ENCODE measurements around the gene TUT1. TPM values are rescaled to one million over a fixed set of nuclear protein-coding genes. Genes with fewer than 3 reads are reported as not detected.

TUT1 gene
- total and polyA plus RNA-seq, 7 donors, result 5.3 to 16.8 (median 6.0) TPM

DNA sequence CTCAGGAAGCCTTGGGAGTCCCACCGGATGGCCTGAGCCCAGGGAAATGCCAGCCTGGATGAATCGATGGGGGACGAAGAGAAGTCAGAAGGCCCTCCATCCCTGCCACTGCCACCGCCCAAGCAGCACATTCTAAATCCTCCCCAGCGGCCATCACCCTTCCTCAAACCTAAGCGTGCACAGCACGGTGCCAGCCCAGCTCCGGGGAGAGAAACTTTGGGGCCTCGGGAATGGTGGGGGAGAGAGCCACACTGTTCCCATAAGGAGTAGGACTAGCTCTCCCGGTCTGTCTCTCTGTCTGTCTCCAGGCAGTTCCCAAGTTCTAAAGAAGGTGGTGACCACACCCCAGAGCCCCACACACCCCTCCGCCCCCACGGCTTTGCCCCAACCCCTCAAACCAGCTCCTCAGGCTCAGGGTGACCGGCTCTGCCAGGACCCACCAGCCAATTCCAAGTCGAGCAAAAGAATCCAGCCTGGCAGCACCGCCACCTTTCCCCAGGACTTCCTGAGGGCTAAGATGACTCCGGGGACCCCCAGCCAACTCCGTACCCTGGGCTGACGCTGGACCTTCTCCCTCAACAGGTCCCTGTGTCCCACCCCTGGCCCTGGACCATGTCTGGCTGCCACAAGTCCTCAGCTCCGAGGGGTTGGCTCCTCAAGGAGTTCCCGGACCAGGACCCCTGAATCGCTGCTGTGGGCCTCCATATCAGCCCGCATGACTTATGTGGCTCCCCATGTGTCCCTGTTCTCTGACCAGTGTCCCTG is 47.5 kb downstream of the TUT1 start:
- DNase-seq, result peak; percentile 69
- Histone ChIP-seq H3K4me1 (peaks cover 0 to 74% (median 56%) of the 10 kb centered on the region in 4 donors), H3K27ac (peak overlapping the region; percentile 96 to 100 (median 98)), H3K36me3 (no peaks in the 10 kb centered on the region), H3K27me3 (no peaks in the 10 kb centered on the region), H3K4me3 (peak overlapping the region; percentile 80 to 100 (median 95)), H3K9me3 (no peaks in the 10 kb centered on the region)
- intact Hi-C loops (cut with DNase I), result loop anchor here (2.0 kb wide), 3 partner anchors 37 to 149 kb away; no protein-coding TSS in a partner anchor
- 69 to 70% methylated on average over 22 of the region's 22 CpGs for WGBS, 2 donors
- no peak for TF ChIP-seq POLR2A (IDR thresholded peaks at IDR 0.05)
- TF ChIP-seq, protein P1, sequence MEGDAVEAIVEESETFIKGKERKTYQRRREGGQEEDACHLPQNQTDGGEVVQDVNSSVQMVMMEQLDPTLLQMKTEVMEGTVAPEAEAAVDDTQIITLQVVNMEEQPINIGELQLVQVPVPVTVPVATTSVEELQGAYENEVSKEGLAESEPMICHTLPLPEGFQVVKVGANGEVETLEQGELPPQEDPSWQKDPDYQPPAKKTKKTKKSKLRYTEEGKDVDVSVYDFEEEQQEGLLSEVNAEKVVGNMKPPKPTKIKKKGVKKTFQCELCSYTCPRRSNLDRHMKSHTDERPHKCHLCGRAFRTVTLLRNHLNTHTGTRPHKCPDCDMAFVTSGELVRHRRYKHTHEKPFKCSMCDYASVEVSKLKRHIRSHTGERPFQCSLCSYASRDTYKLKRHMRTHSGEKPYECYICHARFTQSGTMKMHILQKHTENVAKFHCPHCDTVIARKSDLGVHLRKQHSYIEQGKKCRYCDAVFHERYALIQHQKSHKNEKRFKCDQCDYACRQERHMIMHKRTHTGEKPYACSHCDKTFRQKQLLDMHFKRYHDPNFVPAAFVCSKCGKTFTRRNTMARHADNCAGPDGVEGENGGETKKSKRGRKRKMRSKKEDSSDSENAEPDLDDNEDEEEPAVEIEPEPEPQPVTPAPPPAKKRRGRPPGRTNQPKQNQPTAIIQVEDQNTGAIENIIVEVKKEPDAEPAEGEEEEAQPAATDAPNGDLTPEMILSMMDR (IDR thresholded peaks at IDR 0.05), result no peak
- no peak for TF ChIP-seq EP300 (IDR thresholded peaks at IDR 0.05)
- no peak for TF ChIP-seq POLR2AphosphoS5 (IDR thresholded peaks at IDR 0.05)

DNA sequence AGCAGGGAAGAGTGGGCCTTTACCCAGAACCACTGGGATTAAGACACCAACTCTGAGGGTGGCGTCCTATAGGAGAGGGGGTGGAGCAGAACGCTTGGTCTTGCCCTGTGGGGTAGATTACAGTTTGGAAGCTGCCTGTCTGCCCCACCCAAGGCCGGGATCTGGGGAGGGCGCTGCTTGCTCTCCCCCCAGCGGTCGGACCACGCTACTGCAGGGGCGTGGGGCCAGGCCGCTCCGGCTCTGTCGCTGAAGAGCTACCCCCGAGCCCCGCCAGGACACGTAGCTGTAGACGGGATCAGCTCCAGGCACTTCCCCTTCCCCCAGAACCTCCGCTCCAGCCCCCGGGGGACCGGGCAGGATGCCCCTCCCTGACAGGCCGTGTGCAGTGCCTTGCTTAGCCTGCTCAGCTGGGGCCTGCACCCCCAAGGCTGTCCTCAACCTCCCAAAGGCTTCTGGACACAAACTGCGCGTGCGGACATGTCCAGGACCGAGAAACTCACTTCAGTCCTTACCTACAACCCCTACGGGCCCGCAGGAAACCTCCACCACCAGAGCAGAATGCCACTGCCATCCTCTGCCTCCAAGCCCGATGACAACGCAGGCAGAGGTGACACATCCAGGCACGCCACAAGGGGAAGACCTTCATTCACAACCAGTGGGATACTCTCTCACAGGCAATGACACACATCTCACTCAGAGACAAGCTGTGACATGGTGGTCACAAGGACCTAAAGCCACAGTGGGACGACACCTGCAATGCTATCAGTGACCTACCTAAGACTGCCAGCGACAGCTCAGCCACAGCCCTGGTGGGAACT is 48.4 kb downstream of the TUT1 start:
- H3K4me1 ChIP-seq, result peaks cover 0 to 74% (median 56%) of the 10 kb centered on the region in 4 donors
- no peaks in the 10 kb centered on the region for H3K36me3 ChIP-seq
- peak overlapping the region; percentile 80 to 100 (median 95) for H3K4me3 ChIP-seq
- peak overlapping the region; percentile 96 to 100 (median 98) for H3K27ac ChIP-seq
- peak; percentile 94 for DNase-seq
- H3K27me3 ChIP-seq, result no peaks in the 10 kb centered on the region
- H3K9me3 ChIP-seq, result no peaks in the 10 kb centered on the region
- WGBS, 2 donors, result 12 to 15% methylated on average over 30 of the region's 30 CpGs
- intact Hi-C loops (cut with DNase I), result loop anchor here (1.0 to 2.0 kb wide), 2 partner anchors 119 to 148 kb away; no protein-coding TSS in a partner anchor
- TF ChIP-seq, protein P1 (IDR thresholded peaks at IDR 0.05), result peak; percentile 98 to 100 (median 99)
- TF ChIP-seq POLR2A (IDR thresholded peaks at IDR 0.05), result no peak
- peak; percentile 22 to 61 (median 52) for TF ChIP-seq POLR2AphosphoS5 (IDR thresholded peaks at IDR 0.05)
- TF ChIP-seq EP300 (IDR thresholded peaks at IDR 0.05), result no peak

DNA sequence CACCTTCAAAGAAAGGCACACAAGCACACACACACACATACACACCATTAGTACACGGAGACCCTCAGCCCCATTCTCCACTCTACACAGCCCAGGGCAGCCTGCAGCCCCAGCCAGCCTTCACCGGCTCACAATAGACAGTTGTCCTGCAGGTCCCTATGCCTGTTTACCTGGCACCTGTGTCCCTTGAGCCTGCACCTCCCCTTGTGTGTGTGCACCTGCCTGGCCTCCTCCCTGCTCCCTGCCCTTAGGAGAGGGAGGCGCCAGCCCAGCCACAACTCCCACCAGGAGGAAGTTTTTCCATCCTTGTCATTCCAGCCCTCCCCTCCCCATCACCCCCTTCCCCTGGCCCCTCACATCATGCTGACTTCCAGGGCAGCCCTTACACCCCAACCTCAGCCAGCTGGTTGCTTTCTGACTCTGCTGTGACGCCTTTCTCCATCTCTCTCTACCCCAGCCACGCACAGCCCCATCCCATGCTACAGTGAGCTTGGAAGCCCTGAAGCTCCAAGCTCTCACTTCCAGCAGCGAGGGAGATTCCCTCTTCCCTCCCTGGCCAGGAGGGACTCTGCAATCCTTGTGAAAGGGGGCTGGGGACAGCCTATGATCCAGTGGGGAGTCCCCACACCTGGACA is 49.1 kb downstream of the TUT1 start:
- Histone ChIP-seq H3K4me3 (peak overlapping the region; percentile 80 to 100 (median 95)), H3K27ac (peak overlapping the region; percentile 96 to 100 (median 98)), H3K9me3 (no peaks in the 10 kb centered on the region), H3K4me1 (peaks cover 0 to 74% (median 56%) of the 10 kb centered on the region in 4 donors), H3K27me3 (no peaks in the 10 kb centered on the region), H3K36me3 (no peaks in the 10 kb centered on the region)
- DNase-seq, result no peak
- no peak for TF ChIP-seq POLR2AphosphoS5 (IDR thresholded peaks at IDR 0.05)
- no peak for TF ChIP-seq EP300 (IDR thresholded peaks at IDR 0.05)
- TF ChIP-seq POLR2A (IDR thresholded peaks at IDR 0.05), result no peak
- TF ChIP-seq, protein P1 (IDR thresholded peaks at IDR 0.05), result no peak
- 8 to 43% methylated on average over 6 of the region's 6 CpGs for WGBS, 2 donors
- intact Hi-C loops (cut with DNase I), result loop anchor here (1.0 to 2.0 kb wide), 2 partner anchors 118 to 147 kb away; no protein-coding TSS in a partner anchor

DNA sequence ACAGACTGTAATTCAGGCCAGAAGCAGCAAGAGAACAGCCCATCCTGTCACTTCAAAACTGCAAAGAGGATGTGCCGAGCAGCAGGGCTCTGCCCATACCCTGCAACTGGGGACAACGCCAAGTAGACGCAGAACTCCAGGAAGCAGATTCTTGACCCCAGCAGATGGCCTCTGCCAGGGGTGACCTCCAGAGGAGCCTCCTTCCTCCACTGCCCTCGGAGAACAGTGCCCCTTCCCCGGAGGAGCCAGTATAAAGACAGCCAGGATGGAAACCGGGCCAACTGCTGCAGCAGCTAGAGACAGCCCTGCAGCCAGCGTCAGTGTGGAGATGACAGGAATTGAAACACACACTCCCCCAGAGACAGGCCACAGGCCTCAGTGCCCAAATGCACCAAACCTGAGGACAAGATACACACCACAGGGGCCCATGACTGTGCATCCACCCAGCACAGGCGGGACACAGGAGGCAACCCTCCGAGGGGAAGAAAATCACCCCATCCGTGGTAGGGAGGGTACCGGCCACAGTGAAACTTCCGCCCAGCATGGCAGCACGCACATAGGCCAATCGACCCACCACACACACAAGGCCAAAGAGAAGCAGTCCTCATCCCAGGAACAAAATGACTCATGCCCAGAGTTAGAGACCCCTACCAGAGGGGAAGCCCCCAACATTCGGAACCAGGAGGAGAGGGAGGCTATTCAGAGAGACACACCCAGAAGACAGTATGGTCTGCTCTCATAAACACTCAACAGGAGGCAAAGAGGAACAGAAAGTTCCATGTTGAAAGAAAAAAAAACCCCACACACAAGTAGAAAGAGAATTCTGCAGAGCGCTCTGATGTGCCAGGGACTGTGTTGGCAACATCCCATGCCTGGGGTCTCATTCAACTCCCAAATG is 50.3 kb downstream of the TUT1 start:
- peaks cover 0 to 4% (median 2%) of the 10 kb centered on the region in 4 donors for H3K36me3 ChIP-seq
- peak overlapping the region; percentile 96 to 100 (median 98) for H3K27ac ChIP-seq
- WGBS, 2 donors, result 37 to 39% methylated on average over 16 of the region's 16 CpGs
- H3K4me3 ChIP-seq, result peak overlapping the region in 3 of 4 donors; percentile 80 to 100 (median 97)
- TF ChIP-seq EP300 (IDR thresholded peaks at IDR 0.05) (no peak), POLR2AphosphoS5 (IDR thresholded peaks at IDR 0.05) (peak in 2 of 4 donors; percentile 37 to 45), POLR2A (IDR thresholded peaks at IDR 0.05) (no peak)
- TF ChIP-seq, protein P1 (IDR thresholded peaks at IDR 0.05), result no peak
- peaks cover 0 to 84% (median 68%) of the 10 kb centered on the region in 4 donors for H3K4me1 ChIP-seq
- no peaks in the 10 kb centered on the region for H3K9me3 ChIP-seq
- H3K27me3 ChIP-seq, result no peaks in the 10 kb centered on the region
- peak; percentile 75 for DNase-seq
- intact Hi-C loops (cut with DNase I), result no loop called here
